ENCODE data around the gene SPRN.

Gene SPRN

GRCh38 chr10:133455196-133455595 lies 30.8 kb upstream of the SPRN start:
- H3K4me3 ChIP-seq (ENCODE audit: low read length) = no peak overlapping the region
- no peaks in the 10 kb centered on the region for H3K79me2 ChIP-seq (ENCODE audit: low read length)
- no peak overlapping the region for H2AFZ ChIP-seq (ENCODE audit: low read length)
- H3F3A ChIP-seq (ENCODE audit: insufficient read depth, low read length) = no peaks in the 10 kb centered on the region
- H4K20me1 ChIP-seq (ENCODE audit: insufficient read depth, low read length) = no peaks in the 10 kb centered on the region
- H3K27me3 ChIP-seq (replicated peaks; ENCODE audit: insufficient read depth, low read length) = no peaks in the 10 kb centered on the region; the same call in 1 of the 2 replicates
- no peak overlapping the region for H3K9ac ChIP-seq (ENCODE audit: low read length)
- no peaks in the 10 kb centered on the region for H3K4me1 ChIP-seq (ENCODE audit: low read length)
- no peaks in the 10 kb centered on the region for H3K9me3 ChIP-seq (replicated peaks; ENCODE audit: insufficient read depth, low read length)
- H3K4me2 ChIP-seq (ENCODE audit: low read depth, low read length) = no peak overlapping the region
- DNase-seq = no peak
- TF ChIP-seq EZH2 (optimal IDR thresholded peaks at IDR 0.05; ENCODE audit: low read depth, low read length) (no peak), EZH2phosphoT487 (IDR thresholded peaks at IDR 0.05; ENCODE audit: low read length) (no peak)
- TF ChIP-seq, protein P1, sequence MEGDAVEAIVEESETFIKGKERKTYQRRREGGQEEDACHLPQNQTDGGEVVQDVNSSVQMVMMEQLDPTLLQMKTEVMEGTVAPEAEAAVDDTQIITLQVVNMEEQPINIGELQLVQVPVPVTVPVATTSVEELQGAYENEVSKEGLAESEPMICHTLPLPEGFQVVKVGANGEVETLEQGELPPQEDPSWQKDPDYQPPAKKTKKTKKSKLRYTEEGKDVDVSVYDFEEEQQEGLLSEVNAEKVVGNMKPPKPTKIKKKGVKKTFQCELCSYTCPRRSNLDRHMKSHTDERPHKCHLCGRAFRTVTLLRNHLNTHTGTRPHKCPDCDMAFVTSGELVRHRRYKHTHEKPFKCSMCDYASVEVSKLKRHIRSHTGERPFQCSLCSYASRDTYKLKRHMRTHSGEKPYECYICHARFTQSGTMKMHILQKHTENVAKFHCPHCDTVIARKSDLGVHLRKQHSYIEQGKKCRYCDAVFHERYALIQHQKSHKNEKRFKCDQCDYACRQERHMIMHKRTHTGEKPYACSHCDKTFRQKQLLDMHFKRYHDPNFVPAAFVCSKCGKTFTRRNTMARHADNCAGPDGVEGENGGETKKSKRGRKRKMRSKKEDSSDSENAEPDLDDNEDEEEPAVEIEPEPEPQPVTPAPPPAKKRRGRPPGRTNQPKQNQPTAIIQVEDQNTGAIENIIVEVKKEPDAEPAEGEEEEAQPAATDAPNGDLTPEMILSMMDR (IDR thresholded peaks at IDR 0.05; ENCODE audit: low read length) = no peak
- H3K27ac ChIP-seq (ENCODE audit: low read length) = no peak overlapping the region
- no peaks in the 10 kb centered on the region for H3K9me2 ChIP-seq (replicated peaks; ENCODE audit: insufficient read depth, low read length)
- H3K36me3 ChIP-seq (replicated peaks; ENCODE audit: insufficient read depth, low read length) = no peaks in the 10 kb centered on the region

- H3F3A ChIP-seq (ENCODE audit: insufficient read depth, low read length) = no peaks in the 10 kb centered on the region
- no peaks in the 10 kb centered on the region for H4K20me1 ChIP-seq (ENCODE audit: insufficient read depth, low read length)
- H3K4me2 ChIP-seq (ENCODE audit: low read depth, low read length) = no peak overlapping the region
- H3K79me2 ChIP-seq (ENCODE audit: low read length) = no peaks in the 10 kb centered on the region
- no peak overlapping the region for H2AFZ ChIP-seq (ENCODE audit: low read length)
- DNase-seq = no peak
- H3K27ac ChIP-seq (ENCODE audit: low read length) = no peak overlapping the region
- TF ChIP-seq EZH2 (optimal IDR thresholded peaks at IDR 0.05; ENCODE audit: low read depth, low read length) = no peak
- TF ChIP-seq, protein P1 (IDR thresholded peaks at IDR 0.05; ENCODE audit: low read length) = no peak
- no peak for TF ChIP-seq EZH2phosphoT487 (IDR thresholded peaks at IDR 0.05; ENCODE audit: low read length)
- no peaks in the 10 kb centered on the region for H3K4me1 ChIP-seq (ENCODE audit: low read length)
- no peaks in the 10 kb centered on the region for H3K36me3 ChIP-seq (replicated peaks; ENCODE audit: insufficient read depth, low read length)
- no peaks in the 10 kb centered on the region for H3K9me3 ChIP-seq (replicated peaks; ENCODE audit: insufficient read depth, low read length)
- H3K9me2 ChIP-seq (replicated peaks; ENCODE audit: insufficient read depth, low read length) = no peaks in the 10 kb centered on the region
- no peak overlapping the region for H3K9ac ChIP-seq (ENCODE audit: low read length)
- H3K4me3 ChIP-seq (ENCODE audit: low read length) = no peak overlapping the region
- no peaks in the 10 kb centered on the region; the same call in 1 of the 2 replicates for H3K27me3 ChIP-seq (replicated peaks; ENCODE audit: insufficient read depth, low read length)
Observed at GRCh38 chr10:133454204-133454893, 29.9 kb upstream of the SPRN start.

GRCh38 chr10:133453516-133454203 lies 29.2 kb upstream of the SPRN start, which contains the start of gene SCART1:
Gene SCART1, plus strand, starts transcription at chr10:133453945. Its CDS starts 53 bp downstream, at chr10:133453998.
- Histone ChIP-seq H3K9ac (ENCODE audit: low read length) (no peak within 1 kb of the TSS), H2AFZ (ENCODE audit: low read length) (no peak within 1 kb of the TSS), H3K79me2 (ENCODE audit: low read length) (no peaks in the 10 kb centered on the region), H3K9me3 (replicated peaks; ENCODE audit: insufficient read depth, low read length) (no peaks in the 10 kb centered on the region), H3K4me2 (ENCODE audit: low read depth, low read length) (no peak within 1 kb of the TSS), H3K36me3 (replicated peaks; ENCODE audit: insufficient read depth, low read length) (no peaks in the 10 kb centered on the region), H3K27me3 (replicated peaks; ENCODE audit: insufficient read depth, low read length) (no peaks in the 10 kb centered on the region; the same call in 1 of the 2 replicates), H3K4me3 (ENCODE audit: low read length) (no peak within 1 kb of the TSS), H3K4me1 (ENCODE audit: low read length) (no peaks in the 10 kb centered on the region), H4K20me1 (ENCODE audit: insufficient read depth, low read length) (no peaks in the 10 kb centered on the region), H3F3A (ENCODE audit: insufficient read depth, low read length) (no peaks in the 10 kb centered on the region), H3K9me2 (replicated peaks; ENCODE audit: insufficient read depth, low read length) (no peaks in the 10 kb centered on the region), H3K27ac (ENCODE audit: low read length) (no peak within 1 kb of the TSS)
- no peak for DNase-seq
- TF ChIP-seq EZH2phosphoT487 (IDR thresholded peaks at IDR 0.05; ENCODE audit: low read length) (no peak), EZH2 (optimal IDR thresholded peaks at IDR 0.05; ENCODE audit: low read depth, low read length) (no peak)
- TF ChIP-seq, protein P1 (IDR thresholded peaks at IDR 0.05; ENCODE audit: low read length) = no peak
